ENCODE results near the gene ALG12.
A peak's percentile ranks its signal among the peaks of the same experiment; 100 is the strongest.

ALG12 gene

GRCh38 chr22:49960159-49961004, 42.1 kb upstream of the ALG12 start, which contains the start of gene PIM3:
Gene PIM3 (plus strand): TSS chr22:49960772. CDS start chr22:49960948, 176 bp downstream.
- Mint-ChIP-seq H3K27ac (peak within 1 kb of the TSS; percentile 94 to 96), H3K27me3 (no peaks in the 10 kb centered on the region), H3K9me3 (no peaks in the 10 kb centered on the region), H3K4me3 (peak within 1 kb of the TSS; percentile 90 to 92), H3K4me1 (peaks cover 43% of the 10 kb centered on the region)
- DNase-seq = peak; percentile 96
- ATAC-seq = peak; percentile 76

GRCh38 chr22:49959782-49960158, 41.5 kb upstream of the ALG12 start:
- DNase-seq = peak in 1 of 2 donors; percentile 59
- H3K9me3 Mint-ChIP-seq = no peaks in the 10 kb centered on the region
- no peaks in the 10 kb centered on the region for H3K27me3 Mint-ChIP-seq
- H3K4me1 Mint-ChIP-seq = peaks cover 42% of the 10 kb centered on the region
- no peak for ATAC-seq
- H3K4me3 Mint-ChIP-seq = peak overlapping the region; percentile 89 to 91
- peak overlapping the region; percentile 71 to 94 for H3K27ac Mint-ChIP-seq

GRCh38 chr22:49958931-49959781, 40.9 kb upstream of the ALG12 start:
- Mint-ChIP-seq H3K27me3 (no peaks in the 10 kb centered on the region), H3K4me1 (peaks cover 36% of the 10 kb centered on the region), H3K9me3 (no peaks in the 10 kb centered on the region), H3K4me3 (peak overlapping the region; percentile 89 to 91), H3K27ac (peak overlapping the region; percentile 77 to 94)
- DNase-seq (no peak), ATAC-seq (no peak)

- Mint-ChIP-seq H3K27me3 (no peaks in the 10 kb centered on the region), H3K4me1 (peaks cover 29% of the 10 kb centered on the region), H3K4me3 (peak overlapping the region; percentile 89 to 91), H3K9me3 (no peaks in the 10 kb centered on the region), H3K27ac (peak overlapping the region in 1 of 2 donors; percentile 46)
- DNase-seq = no peak
- ATAC-seq = no peak
Measured at GRCh38 chr22:49958366-49958921, 40.2 kb upstream of the ALG12 start.

- ATAC-seq (no peak), DNase-seq (no peak)
- Mint-ChIP-seq H3K27ac (peak overlapping the region in 1 of 2 donors; percentile 39), H3K27me3 (no peaks in the 10 kb centered on the region), H3K9me3 (no peaks in the 10 kb centered on the region), H3K4me3 (peak overlapping the region in 1 of 2 donors; percentile 53), H3K4me1 (peaks cover 27% of the 10 kb centered on the region)
Measured at GRCh38 chr22:49957826-49958365, 39.7 kb upstream of the ALG12 start.

DNA sequence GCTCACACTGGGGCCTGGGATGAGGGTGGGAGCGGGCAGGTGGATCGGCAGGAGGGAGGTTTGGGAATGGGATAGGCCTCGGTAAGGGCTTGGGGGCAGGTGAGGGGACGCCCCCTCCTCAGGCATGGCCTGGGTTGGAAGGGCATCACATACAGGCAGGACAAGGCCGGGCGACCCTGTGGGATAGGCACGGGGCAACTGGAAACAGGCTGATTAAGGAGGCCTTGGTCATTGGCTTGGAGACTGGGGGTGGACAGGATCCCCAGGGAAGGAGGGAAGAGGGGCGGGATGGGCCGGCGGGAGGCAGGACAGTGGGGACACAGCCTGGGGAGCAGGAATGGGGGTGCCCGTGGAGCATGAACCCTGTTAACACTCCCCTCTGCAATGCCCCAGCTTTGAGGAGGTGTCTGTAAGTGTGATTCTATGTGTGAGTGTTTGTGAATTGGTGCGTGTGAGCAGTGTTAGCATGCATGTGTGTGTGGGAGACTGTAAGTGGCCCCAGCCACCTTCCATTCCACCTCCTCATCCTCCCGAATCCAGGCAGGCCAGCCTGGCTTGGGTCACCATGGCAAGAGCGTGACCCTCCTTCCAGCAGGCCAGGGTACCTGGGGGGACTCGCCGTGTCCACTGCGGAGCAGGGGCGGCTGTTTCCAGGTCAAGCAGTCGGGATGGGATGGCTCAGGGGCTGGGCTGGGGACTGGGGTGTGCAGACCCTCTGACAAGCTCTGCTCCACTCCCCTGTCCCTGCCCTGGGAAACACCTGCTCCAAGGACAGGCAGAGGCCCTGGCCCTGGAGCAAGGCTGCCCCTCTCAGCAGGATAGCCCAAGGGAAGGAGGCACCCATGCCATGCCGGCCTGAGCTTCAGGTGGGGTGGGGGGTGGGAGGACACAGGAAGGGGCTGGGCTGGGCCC, 38.9 kb upstream of the ALG12 start:
- Mint-ChIP-seq H3K4me3 (no peak overlapping the region), H3K27ac (no peak overlapping the region), H3K9me3 (no peaks in the 10 kb centered on the region), H3K4me1 (peaks cover 27% of the 10 kb centered on the region), H3K27me3 (no peaks in the 10 kb centered on the region)
- DNase-seq = no peak
- ATAC-seq = no peak

- DNase-seq = no peak
- Mint-ChIP-seq H3K9me3 (no peaks in the 10 kb centered on the region), H3K4me1 (peaks cover 27% of the 10 kb centered on the region), H3K4me3 (no peak overlapping the region), H3K27me3 (no peaks in the 10 kb centered on the region), H3K27ac (no peak overlapping the region)
- no peak for ATAC-seq
Measured at GRCh38 chr22:49956418-49956770, 38.2 kb upstream of the ALG12 start.

- DNase-seq = no peak
- H3K9me3 Mint-ChIP-seq = no peaks in the 10 kb centered on the region
- peak overlapping the region; percentile 27 to 33 for H3K27ac Mint-ChIP-seq
Measured at GRCh38 chr22:49955581-49956417, 37.6 kb upstream of the ALG12 start.

GRCh38 chr22:49954991-49955580, 36.8 kb upstream of the ALG12 start:
- DNase-seq = no peak
- Mint-ChIP-seq H3K27ac (peak overlapping the region; percentile 33 to 60), H3K4me1 (peaks cover 27% of the 10 kb centered on the region), H3K4me3 (no peak overlapping the region), H3K9me3 (no peaks in the 10 kb centered on the region), H3K27me3 (no peaks in the 10 kb centered on the region)
- ATAC-seq = no peak

More at GRCh38 chr22:49955581-49956417, 37.6 kb upstream of the ALG12 start:
- Mint-ChIP-seq H3K4me3 (no peak overlapping the region), H3K4me1 (peaks cover 27% of the 10 kb centered on the region), H3K27me3 (no peaks in the 10 kb centered on the region)
- no peak for ATAC-seq

DNA sequence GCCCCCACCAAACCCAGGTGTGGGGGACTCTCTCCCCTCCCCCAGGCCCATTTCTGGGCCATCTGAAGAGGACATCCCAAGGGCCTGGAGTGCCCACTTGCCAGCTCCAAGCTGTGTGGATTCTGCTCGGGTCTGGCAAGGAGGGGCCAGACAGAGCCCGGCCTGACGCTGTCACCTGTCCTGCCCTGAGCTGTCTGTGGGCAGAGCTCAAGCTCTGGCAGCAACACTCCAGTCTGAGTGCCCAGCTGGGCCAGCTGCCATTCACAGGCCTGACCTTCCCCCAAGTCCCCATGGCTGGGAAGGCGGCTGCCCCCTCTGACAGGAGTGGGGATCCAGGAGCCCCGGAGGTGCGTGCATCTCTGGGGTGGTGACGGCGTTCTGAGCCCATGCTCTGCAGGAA, 36.1 kb upstream of the ALG12 start:
- no peaks in the 10 kb centered on the region for H3K27me3 Mint-ChIP-seq
- H3K27ac Mint-ChIP-seq = no peak overlapping the region
- DNase-seq (no peak), ATAC-seq (no peak)
- H3K9me3 Mint-ChIP-seq = no peaks in the 10 kb centered on the region
- H3K4me3 Mint-ChIP-seq = no peak overlapping the region
- H3K4me1 Mint-ChIP-seq = peaks cover 22% of the 10 kb centered on the region

GRCh38 chr22:49953680-49954344, 35.6 kb upstream of the ALG12 start:
- Mint-ChIP-seq H3K4me3 (no peak overlapping the region), H3K4me1 (peaks cover 17% of the 10 kb centered on the region), H3K9me3 (no peaks in the 10 kb centered on the region), H3K27me3 (no peaks in the 10 kb centered on the region), H3K27ac (no peak overlapping the region)
- ATAC-seq = no peak
- DNase-seq = no peak

DNA sequence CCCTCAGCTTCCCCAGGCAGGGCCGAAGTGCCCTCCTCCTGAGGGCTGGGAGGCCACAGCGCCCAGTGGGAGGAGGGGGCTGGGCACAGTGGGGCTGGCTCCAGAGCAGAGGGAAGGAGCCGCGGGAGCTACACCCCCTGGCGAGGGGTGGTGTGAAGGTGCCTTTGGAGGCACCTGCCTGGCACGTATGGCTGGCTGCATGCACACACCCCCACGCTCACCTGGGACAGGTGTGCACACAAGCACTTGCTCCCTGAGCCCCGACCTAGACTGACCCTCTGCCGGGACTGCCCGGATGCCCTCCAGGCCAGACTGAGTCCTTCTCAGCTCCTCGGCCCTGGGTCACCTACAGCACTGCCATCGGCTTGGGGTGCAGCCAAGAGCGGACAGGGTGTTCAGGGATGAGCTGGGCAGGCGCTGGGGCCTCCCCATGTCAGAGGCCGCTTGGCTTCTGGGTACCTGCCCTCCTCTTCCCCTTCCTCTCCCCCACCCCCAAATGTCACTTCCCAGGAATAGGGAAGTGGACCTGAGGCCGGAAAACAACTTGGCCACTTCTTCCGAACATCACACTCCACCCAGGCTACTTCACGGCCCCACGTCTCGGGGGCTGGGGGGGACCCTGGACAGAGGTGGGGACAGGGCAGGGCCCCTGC, 34.9 kb upstream of the ALG12 start:
- ATAC-seq = no peak
- Mint-ChIP-seq H3K27ac (no peak overlapping the region), H3K9me3 (no peaks in the 10 kb centered on the region), H3K27me3 (no peaks in the 10 kb centered on the region), H3K4me3 (no peak overlapping the region), H3K4me1 (peaks cover 10% of the 10 kb centered on the region)
- DNase-seq = no peak

All from stimulated activated naive CD8-positive, alpha-beta T cell treated with anti-CD3 and anti-CD28 coated beads, Interleukin-15, amount 100 ng/mL, for 72 hours (primary cell).